HG03045 (cell line): ENCODE results near the gene SLC22A7.
A peak's percentile ranks its signal among the peaks of the same experiment; 100 is the strongest.
"Not testable (repeated sequence)": the region's sequence is repeated elsewhere in the genome, so short reads cannot be mapped to it uniquely, and the experiment has no call there.

Experiments used
- ATAC-seq: cut with Tn5 transposase; IDR thresholded peaks from one replicate; pipeline ENCODE4 v1.9.1; 2021; ENCODE audit warnings: mild to moderate bottlenecking, moderate library complexity; ENCODE audit not compliant: unreplicated experiment

SLC22A7 gene

GRCh38 chr6:43334466-43335095 lies 36.5 kb downstream of the SLC22A7 start:
- ATAC-seq = no peak

- no peak for ATAC-seq
These were observed 37.4 kb downstream of the SLC22A7 start for GRCh38 chr6:43335469-43335868.

- ATAC-seq = no peak
These were observed 38.3 kb downstream of the SLC22A7 start for GRCh38 chr6:43336382-43336781.

GRCh38 chr6:43338243-43338642 lies 40.2 kb downstream of the SLC22A7 start:
- no peak for ATAC-seq

- peak; percentile 61 for ATAC-seq
These were observed 41.1 kb downstream of the SLC22A7 start for GRCh38 chr6:43339168-43339567.

GRCh38 chr6:43346243-43346642 lies 48.2 kb downstream of the SLC22A7 start:
- ATAC-seq = not testable (repeated sequence)

- ATAC-seq = no peak
These were observed 49.0 kb downstream of the SLC22A7 start for GRCh38 chr6:43347021-43347420.

GRCh38 chr6:43347444-43347843 lies 49.4 kb downstream of the SLC22A7 start:
- no peak for ATAC-seq

- not testable (repeated sequence) for ATAC-seq
These were observed 53.9 kb downstream of the SLC22A7 start for GRCh38 chr6:43351951-43352350.
